HUES64 (cell line): Measurements from ENCODE around the gene RRM2.

Source experiments
- H3K27ac ChIP-seq: 2 replicates; pipeline ENCODE4 v1.7.0; 2013; ENCODE audit warnings: low read depth, low read length, inconsistent platforms
- H3K27me3 ChIP-seq: 2 replicates; pipeline ENCODE4 v1.6.1; 2013; ENCODE audit warnings: mild to moderate bottlenecking, low read length; ENCODE audit not compliant: insufficient read depth
- H3K36me3 ChIP-seq: 2 replicates; pipeline ENCODE4 v1.6.1; 2013; ENCODE audit warnings: mild to moderate bottlenecking, low read length; ENCODE audit not compliant: insufficient read depth
- H3K4me1 ChIP-seq: 2 replicates; pipeline ENCODE4 v1.6.1; 2013; ENCODE audit warnings: mild to moderate bottlenecking, low read length, moderate library complexity; ENCODE audit not compliant: insufficient read depth
- H3K4me3 ChIP-seq: 2 replicates; pipeline ENCODE4 v1.5.1; 2013; ENCODE audit warnings: mild to moderate bottlenecking, low read length, moderate library complexity
- H3K9ac ChIP-seq: 2 replicates; pipeline ENCODE4 v1.6.1; 2013; ENCODE audit warnings: mild to moderate bottlenecking, low read depth, low read length
- H3K9me3 ChIP-seq: 2 replicates; pipeline ENCODE4 v1.6.1; 2013; ENCODE audit warnings: low read depth, low read length; ENCODE audit not compliant: insufficient read depth
- WGBS: fragments of 150-250, 120-280 bp; methylation state at CpG from one replicate; pipeline ENCODE4 v1.1.7; 2013; ENCODE audit warnings: missing lambda C conversion rate; 5-methylcytosine and 5-hydroxymethylcytosine counted together

RRM2 gene

GRCh38 chr2:10160203-10160955 lies 37.8 kb downstream of the RRM2 start:
- H3K27ac ChIP-seq, result no peak overlapping the region
- WGBS, result 92% methylated on average over 13 of the region's 13 CpGs
- H3K36me3 ChIP-seq, result peaks cover 9% of the 10 kb centered on the region
- no peaks in the 10 kb centered on the region for H3K4me1 ChIP-seq
- H3K4me3 ChIP-seq, result no peak overlapping the region
- no peaks in the 10 kb centered on the region for H3K27me3 ChIP-seq
- H3K9me3 ChIP-seq, result no peaks in the 10 kb centered on the region
- no peak overlapping the region for H3K9ac ChIP-seq

DNA sequence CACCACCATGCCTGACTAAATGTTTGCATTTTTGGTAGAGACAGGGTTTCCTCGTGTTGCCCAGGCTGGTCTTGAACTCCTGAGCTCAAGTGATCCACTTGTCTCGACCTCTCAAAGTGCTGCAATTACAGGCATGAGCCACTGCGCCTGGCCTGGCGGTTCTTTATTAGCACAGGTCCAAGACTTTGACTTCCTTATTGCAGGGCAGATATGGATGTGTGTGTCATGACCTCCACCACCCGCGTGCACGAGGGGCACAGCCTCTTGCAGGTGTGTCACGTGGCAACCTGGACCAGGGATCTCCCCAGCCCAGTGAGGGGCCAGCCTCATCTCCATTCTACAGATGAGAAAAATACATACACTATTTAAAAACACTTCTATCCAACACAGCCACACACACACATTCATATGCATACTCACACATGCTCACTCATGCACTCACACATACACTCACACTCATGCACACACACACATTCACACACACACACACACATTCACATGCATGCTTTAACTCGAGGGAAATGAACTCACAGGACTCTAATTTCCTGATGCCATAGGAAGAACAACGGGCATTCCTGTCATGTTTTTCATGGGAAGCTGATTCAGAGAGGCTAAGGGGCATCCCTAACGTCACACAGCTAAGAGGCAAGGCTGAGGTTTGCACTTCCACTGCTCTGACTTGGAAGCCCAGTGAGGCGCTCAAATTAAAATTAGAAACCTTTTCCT lies 38.8 kb downstream of the RRM2 start:
- 91% methylated on average over 12 of the region's 12 CpGs for WGBS
- no peaks in the 10 kb centered on the region for H3K4me1 ChIP-seq
- no peaks in the 10 kb centered on the region for H3K9me3 ChIP-seq
- H3K4me3 ChIP-seq, result no peak overlapping the region
- no peak overlapping the region for H3K9ac ChIP-seq
- no peaks in the 10 kb centered on the region for H3K27me3 ChIP-seq
- peaks cover 5% of the 10 kb centered on the region; the same call in 1 of the 2 replicates for H3K36me3 ChIP-seq
- H3K27ac ChIP-seq, result no peak overlapping the region

GRCh38 chr2:10161961-10162441 lies 39.5 kb downstream of the RRM2 start:
- no peaks in the 10 kb centered on the region for H3K27me3 ChIP-seq
- H3K4me3 ChIP-seq, result no peak overlapping the region
- no peaks in the 10 kb centered on the region for H3K4me1 ChIP-seq
- no peaks in the 10 kb centered on the region for H3K9me3 ChIP-seq
- H3K9ac ChIP-seq, result no peak overlapping the region
- no peak overlapping the region for H3K27ac ChIP-seq
- H3K36me3 ChIP-seq, result peaks cover 5% of the 10 kb centered on the region; the same call in 1 of the 2 replicates
- WGBS, result 95% methylated on average over 22 of the region's 22 CpGs

GRCh38 chr2:10162586-10163497 lies 40.3 kb downstream of the RRM2 start:
- WGBS, result 85% methylated on average over 18 of the region's 18 CpGs
- H3K4me1 ChIP-seq, result no peaks in the 10 kb centered on the region
- no peaks in the 10 kb centered on the region for H3K27me3 ChIP-seq
- peaks cover 5% of the 10 kb centered on the region; the same call in 1 of the 2 replicates for H3K36me3 ChIP-seq
- no peaks in the 10 kb centered on the region for H3K9me3 ChIP-seq
- H3K4me3 ChIP-seq, result no peak overlapping the region
- no peak overlapping the region for H3K9ac ChIP-seq
- H3K27ac ChIP-seq, result no peak overlapping the region

GRCh38 chr2:10163498-10164486 lies 41.3 kb downstream of the RRM2 start:
- H3K9ac ChIP-seq, result no peak overlapping the region
- no peaks in the 10 kb centered on the region for H3K4me1 ChIP-seq
- no peak overlapping the region for H3K27ac ChIP-seq
- 91% methylated on average over 18 of the region's 18 CpGs for WGBS
- H3K27me3 ChIP-seq, result no peaks in the 10 kb centered on the region
- peaks cover 5% of the 10 kb centered on the region; the same call in 1 of the 2 replicates for H3K36me3 ChIP-seq
- no peaks in the 10 kb centered on the region for H3K9me3 ChIP-seq
- H3K4me3 ChIP-seq, result no peak overlapping the region

- H3K4me3 ChIP-seq, result no peak overlapping the region
- 90% methylated on average over 8 of the region's 8 CpGs for WGBS
- no peaks in the 10 kb centered on the region for H3K9me3 ChIP-seq
- H3K27ac ChIP-seq, result no peak overlapping the region
- no peaks in the 10 kb centered on the region for H3K27me3 ChIP-seq
- H3K9ac ChIP-seq, result no peak overlapping the region
- H3K36me3 ChIP-seq, result peaks cover 5% of the 10 kb centered on the region; the same call in 1 of the 2 replicates
- no peaks in the 10 kb centered on the region for H3K4me1 ChIP-seq
Measured at GRCh38 chr2:10164601-10165000, 42.1 kb downstream of the RRM2 start.

DNA sequence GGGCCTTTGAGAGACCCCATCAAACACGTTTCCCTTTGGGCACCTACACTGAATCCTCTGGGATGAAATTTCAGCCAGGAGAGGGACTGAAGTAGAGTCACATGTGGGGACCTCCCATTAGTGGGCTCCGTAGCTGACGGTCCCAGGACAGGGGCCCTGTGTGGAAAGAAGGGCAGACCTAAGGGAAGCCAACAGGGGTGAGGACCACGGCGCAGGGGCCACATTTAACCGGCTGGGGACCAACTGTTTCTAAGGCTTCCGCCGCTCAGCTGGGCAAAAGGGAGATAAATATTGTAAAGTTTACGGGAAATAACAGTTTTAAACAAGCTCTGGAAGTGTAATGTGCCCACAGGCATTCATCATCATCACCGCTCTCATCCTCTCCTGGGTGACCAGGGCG lies 42.7 kb downstream of the RRM2 start:
- no peaks in the 10 kb centered on the region for H3K27me3 ChIP-seq
- no peak overlapping the region for H3K27ac ChIP-seq
- H3K4me3 ChIP-seq, result no peak overlapping the region
- H3K36me3 ChIP-seq, result peaks cover 5% of the 10 kb centered on the region; the same call in 1 of the 2 replicates
- 90% methylated on average over 11 of the region's 11 CpGs for WGBS
- no peak overlapping the region for H3K9ac ChIP-seq
- no peaks in the 10 kb centered on the region for H3K4me1 ChIP-seq
- H3K9me3 ChIP-seq, result no peaks in the 10 kb centered on the region

DNA sequence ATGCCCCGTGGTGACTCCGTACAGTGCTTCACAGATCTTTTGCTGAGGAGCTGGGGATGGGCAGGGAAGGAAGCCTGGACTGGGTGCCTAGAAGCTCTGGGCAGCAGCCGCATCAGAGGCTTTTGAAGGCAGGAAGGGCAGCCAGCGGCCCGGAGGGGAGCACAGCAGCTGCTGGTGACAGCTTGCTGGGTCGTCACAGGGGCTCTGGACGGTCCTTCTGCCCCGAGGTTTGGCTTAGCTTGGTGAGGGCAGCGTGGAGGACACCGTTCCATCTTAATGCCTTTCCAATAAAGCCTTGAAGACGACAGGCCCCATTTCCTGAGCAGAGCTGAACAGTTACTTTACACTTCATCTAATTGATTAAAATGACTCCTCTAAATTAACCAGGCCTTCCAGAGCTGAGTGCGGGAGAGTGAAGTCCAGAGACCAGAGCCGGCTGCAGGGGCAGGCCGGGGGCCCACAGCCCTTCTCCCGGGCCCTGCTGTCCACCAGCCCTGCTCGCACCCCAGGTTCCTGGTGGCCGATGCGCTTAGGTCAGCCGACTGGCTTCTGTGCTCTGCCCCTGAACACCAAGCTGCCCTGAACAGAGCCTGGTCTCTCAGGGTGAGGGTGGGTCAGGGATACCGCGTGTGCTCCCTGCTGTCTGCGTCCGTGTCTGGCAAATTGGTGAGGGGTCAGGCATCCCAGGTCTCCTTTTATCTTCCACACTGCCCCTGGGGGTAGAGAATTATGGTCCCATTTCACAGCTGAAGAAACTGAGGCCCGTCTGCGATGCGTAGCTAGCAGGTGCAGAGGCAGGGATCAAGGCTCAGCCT lies 43.5 kb downstream of the RRM2 start:
- Histone ChIP-seq H3K27ac (no peak overlapping the region), H3K4me3 (no peak overlapping the region), H3K4me1 (no peaks in the 10 kb centered on the region), H3K9ac (no peak overlapping the region), H3K27me3 (no peaks in the 10 kb centered on the region), H3K36me3 (peaks cover 5% of the 10 kb centered on the region; the same call in 1 of the 2 replicates), H3K9me3 (no peaks in the 10 kb centered on the region)
- 91% methylated on average over 25 of the region's 26 CpGs for WGBS

DNA sequence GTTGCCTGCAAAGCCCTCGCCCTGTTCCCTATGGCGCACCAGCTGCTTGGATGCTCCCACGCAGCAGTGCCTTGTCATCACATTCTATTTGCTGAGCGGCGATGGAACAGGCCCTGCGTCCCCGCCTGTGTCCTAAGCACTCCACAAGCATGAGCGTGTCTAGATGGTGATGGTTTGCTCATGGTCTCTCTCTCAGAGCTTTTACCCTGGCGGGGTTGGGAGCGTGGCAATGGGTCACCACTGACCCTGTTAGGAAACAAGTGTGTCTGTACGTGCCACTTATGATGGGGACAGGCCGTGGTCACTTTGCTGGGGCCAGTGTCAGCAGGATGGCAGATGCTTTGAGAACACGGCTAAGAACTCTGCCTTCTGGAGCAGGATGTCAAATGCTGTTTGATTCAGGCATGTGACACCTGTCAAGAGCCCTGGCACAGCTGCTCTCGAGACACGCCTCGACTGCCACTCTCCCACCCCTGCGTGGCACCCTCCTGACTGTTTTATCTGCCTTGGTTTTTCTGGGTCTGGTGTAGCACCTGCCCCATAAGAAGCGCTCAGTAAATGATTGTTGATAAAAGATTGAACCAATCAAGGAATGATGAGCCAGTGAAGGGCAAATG lies 44.2 kb downstream of the RRM2 start:
- Histone ChIP-seq H3K4me3 (no peak overlapping the region), H3K9ac (no peak overlapping the region), H3K27me3 (no peaks in the 10 kb centered on the region), H3K27ac (no peak overlapping the region), H3K4me1 (no peaks in the 10 kb centered on the region), H3K36me3 (peaks cover 5% of the 10 kb centered on the region; the same call in 1 of the 2 replicates), H3K9me3 (no peaks in the 10 kb centered on the region)
- 89% methylated on average over 18 of the region's 18 CpGs for WGBS
